Right hindlimb (tissue), 1 donor: ENCODE data around the gene ARHGEF26.

Source experiments
- DNase-seq: peaks from one replicate; pipeline ENCODE4 v3.0.0-alpha.2; 2018

Gene ARHGEF26

DNA sequence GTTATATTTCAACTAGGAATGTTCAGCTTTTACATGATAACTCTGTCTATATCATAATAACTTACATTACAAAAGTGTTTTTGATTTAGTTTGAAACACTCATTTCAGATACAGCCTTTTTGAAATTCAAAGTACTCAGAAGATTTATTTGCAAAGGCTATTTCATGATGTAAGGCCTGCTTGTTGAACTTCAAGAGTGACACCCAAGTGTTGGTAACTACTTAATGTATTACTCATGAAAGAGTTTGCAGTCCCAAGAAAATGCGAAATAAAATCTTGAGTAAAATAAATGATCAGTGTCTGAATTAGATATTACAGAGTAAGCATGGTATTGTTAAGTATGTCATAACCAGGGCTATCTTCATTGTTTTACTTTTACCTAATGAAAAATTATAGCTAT lies 35.3 kb downstream of the ARHGEF26 start:
- DNase-seq = no peak

DNA sequence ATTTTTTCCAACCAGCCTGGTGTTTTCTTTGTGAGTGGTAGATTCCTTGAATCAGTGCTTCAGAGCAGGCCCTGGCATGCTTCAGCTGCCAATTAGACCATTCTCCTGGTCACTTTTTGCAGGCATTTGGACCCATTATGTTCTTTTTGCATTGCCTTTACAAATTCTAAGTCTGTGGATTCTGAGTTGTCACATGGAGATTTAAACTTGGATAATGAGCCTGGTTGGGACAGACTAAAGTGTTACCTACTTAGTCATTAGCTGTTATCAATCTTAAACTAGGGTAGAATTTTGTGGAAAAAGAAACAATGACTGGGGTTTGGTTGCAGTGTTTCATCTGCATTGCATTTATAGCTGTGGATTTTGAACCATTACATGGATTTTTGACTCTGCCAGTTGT lies 40.6 kb downstream of the ARHGEF26 start:
- DNase-seq = no peak

DNA sequence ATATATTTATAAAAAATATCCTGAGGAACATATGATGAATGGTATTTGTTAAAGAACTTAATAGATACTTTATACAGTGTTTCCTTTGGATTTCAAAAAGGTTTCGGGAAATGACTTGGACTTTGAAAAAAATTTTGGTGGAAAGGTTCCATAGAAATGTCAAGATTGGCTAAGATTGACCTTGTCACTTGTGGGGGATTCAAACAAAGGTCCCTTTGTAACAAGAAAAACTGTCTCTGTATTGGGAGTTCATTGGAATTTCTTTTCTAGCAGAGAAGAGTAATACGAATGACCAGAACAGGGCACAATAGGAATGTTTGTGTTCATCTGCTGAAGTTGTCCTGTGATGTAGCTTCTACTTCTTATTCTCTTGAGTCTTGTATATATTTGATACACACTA lies 43.2 kb downstream of the ARHGEF26 start:
- no peak for DNase-seq

DNA sequence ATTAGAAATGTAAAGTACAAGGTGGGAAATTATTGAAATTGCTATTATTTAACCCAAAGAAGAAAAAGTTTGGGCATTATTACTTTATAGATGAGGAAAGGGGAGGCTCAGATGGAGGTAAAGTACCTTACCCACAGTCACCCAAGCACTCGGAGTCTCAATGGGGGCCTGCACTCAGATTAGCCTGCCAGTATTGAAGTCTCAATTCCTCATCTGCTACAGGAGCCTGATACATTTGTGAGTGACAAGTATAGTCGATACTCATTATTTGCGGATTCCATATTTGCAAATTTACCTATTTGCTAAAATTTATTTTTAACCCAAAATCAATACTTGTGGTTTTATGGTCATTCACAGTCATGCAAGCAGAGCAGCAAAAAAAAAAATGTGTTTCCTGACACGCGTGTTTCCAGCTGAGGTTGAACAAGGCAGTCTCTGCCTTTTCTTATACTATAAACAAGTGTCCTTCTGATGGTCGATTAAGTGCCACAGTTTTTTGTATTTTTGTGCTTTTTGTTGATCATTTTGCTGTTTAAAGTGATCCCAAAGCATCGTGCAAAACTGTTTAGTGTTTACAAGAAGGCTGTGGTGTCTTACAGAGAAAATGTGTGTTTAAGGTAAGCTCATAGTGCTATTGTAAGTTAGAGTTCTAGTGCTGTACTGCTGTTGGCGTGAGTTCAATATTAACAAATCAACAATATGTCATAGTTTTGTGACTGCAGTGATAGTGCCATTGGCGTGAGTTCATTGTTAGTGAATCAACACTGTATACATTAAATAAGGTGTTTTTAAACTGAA lies 48.0 kb downstream of the ARHGEF26 start:
- no peak for DNase-seq

DNA sequence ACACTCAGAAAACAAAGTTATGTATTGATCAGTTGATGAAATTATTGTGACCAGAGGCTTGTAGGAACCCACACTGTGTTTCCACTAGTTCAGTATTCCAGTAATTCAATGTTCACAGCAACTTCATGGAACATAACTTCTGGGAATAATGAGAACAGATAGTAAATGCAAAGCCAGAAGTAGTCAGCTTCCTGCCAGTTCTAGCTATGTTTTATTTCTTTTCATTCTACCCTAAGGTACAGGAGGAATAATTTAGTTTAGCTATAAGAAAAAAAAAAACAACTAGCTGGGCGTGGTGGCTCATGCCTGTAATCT lies 48.6 kb downstream of the ARHGEF26 start:
- no peak for DNase-seq

DNA sequence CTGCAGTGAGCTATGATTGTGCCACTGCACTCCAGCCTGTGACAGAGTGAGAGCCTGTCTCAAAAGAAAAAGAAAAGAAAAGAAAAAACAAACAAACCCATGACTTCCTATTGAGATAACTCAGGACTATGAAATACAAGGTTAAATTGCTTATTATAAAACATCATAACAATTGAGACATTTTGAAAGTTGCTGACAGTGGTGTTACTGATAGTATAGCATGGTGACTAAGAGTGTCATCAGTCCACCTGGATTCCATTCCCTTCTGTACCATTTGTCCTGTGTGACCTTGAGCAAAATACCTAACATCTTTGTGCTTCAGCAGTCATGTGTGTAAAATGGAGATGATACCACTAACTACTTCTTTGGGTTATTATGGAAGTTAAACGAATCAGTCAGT lies 49.1 kb downstream of the ARHGEF26 start:
- DNase-seq = no peak

DNA sequence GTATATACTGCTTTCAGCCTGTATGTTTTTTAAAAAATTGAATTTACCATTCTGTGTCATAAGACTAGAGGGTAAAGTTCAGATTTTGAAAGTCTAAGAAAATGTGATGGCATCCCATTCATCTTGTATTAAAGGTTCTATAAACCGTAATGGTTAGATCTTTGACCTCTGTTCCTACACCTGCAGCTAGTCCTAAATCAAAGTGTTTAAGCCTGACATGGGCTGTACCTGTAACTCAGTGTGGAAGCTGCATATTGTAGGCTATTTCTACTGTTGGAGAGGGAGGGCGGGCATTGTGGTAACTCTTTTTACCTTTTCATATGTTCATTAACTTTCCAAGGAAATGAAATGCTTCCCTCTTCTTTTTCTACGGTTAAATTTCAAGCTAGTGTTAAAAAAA lies 53.9 kb downstream of the ARHGEF26 start:
- no peak for DNase-seq

DNA sequence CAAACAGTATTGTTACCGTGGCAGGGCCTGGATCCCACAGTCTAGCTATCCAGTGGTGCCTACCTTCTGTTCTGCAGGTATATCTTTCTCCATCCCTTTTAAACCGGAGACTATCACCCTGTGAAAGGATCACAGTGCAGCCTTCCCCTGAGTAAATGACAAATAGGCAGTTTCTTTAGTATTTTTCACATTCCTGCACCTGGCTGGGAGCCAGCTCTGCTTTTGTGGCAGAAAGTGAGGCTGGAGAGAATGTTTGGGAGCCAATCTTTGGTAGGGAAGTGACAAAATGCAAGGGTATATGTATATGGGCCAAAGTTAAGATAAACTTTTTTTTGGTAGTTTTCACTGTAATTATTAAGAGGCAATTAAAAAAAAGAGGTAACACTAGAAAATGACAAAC lies 54.8 kb downstream of the ARHGEF26 start:
- no peak for DNase-seq

DNA sequence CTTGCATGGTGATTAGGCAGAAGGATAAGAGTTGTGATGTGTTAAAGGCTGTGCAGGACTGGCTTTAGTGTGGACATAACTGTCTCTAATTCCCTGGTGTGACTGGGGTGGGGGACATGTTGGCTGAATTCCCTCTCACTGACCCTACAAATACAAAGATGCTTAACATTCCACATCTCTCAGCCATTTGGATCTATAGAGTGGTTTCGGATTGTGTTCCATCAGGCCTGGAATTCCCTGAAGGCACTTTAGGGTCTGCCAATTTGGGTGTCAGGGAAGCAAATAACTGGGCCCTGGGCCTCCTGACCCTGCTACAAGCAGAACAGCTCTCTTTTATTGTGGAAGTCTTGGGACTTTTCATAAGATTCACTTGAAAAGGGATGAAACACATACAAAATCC lies 56.2 kb downstream of the ARHGEF26 start:
- no peak for DNase-seq

DNA sequence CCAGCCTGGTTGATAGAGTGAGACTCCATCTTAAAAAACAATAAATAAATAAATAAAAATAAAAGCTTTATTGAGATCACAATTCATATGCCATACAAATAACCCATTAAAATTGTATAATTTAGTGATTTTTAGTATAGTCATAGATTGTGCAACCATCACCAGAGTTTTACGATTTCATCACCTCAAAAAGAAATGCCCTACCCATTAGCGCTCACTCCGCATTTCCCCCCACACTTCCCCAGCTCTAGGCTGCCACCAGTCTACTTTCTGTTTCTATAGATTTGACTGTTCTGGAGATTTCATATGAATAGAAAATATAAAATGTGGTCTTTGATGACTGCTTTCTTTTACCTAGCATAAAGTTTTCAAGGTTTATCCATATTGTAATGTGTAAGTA lies 57.0 kb downstream of the ARHGEF26 start:
- DNase-seq = no peak

DNA sequence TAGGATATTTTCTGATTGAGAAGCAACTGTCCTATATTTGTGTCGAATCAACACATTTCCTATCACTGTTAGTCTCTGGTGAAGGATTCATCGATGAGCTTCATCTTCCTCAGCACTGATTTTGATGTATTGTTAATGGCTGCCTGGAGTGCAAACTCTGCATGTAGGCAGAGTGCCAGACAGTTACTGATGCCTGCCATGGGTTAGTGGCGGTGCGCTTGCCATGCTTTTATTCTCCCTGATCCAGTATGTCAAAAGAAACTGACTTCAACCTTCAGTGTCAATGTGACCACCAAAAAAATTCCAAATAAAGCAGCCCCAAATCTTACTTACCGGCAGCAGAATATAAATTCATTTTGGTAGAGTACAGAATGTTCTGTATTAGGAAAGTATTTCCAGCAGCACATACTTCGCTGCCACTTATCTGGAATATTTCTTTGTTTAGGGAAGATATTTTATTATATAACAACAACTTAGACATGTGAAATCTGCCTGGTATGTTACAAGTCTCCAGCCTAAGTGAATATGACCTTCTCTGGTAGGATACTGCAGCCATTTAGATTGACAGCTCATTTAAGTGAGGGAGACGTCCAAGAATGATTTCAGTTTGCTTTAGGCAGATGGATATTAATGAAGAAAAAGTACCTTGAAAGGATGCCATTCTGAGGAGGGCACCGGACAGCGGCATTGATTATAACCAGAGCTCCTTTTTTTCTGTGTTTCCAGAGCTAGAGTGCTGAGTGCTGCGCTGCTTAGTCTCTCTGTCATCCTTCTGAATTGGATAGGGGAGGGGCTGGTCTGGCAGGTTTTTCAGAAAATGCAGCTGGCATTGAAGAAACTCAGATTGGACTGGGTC lies 59.9 kb downstream of the ARHGEF26 start:
- DNase-seq = no peak

DNA sequence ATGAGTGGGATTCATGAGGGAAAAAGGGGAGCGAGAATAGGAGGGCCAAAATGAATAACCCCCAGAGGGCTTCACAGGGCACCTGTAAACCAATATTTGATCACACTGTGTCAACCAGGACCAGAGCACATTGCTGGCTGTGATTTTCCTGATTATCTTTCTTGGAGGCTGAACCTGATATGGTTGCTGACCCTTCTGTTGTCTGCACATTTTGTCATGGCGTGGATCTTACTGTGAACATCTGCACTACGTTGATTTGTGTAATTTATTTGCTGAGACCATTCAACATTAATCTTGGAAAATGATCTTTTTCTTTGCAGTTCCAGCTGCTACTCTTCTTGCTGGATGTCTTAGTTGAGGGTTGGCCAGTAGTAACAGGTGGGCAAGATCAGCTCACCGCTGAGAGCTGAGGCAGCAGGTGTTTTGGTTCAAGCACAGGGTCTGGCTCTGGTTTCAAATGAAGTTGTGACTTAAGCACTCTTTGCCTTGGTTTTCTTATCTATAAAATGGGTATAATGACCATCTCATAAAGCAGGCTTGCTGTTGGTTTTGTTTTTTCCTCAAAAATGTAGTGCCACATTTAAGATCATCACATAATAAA lies 61.2 kb downstream of the ARHGEF26 start:
- no peak for DNase-seq

DNA sequence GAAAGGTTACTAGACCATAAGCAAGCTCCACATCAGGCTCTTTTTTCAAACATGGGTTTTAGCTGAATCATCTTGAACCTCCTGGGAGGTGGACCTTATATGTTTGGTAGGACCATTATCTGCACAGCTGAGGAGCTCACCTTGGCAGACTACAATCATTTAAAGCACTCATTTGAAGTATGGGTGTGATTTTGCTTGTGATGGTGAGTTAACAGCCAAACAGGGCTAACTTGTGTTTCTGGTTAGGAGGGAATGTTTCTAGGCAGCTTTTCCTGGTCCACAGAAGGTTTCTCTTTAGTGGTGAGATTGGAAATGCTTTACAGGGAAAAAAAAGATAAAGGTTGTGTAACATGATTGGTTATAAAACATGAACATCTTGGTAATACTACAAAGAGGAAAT lies 61.8 kb downstream of the ARHGEF26 start:
- no peak for DNase-seq

DNA sequence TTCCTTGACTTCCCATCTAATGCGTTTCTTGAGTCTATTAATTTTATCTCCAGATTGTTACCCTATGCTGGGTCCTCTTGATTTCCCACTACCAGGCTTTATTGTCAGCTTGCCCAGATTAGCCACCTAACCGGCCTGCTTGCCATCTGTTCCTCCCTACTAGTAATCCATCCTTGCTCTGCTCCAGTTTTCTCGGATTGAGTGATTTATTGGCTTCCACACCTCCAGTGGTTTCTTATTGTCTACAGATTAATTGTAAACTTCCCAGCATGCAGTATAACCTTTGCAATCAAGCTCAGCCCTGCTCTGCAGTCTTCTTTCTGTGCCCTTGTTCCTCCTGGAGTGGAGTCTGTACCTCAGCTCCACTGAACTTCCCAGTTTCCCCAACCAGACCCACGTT lies 63.4 kb downstream of the ARHGEF26 start:
- DNase-seq = no peak

DNA sequence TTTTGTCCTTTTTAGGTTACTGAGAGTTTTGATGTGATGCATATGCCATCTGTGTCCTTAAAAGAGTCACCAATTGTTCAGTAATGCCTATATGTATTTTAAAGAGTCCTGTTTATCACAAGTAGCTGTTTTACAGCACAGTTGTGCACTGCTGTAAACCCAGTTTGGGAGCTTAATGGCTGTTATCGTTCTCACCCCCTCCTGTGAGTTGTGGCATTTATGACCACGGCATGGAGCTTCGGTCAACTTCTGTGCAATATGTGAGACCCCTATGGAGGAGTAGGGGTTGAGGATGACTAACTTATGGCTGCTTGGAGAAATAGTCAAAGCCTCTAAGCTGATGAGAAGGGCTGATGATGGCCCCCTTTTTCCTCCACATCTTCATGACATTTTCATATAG lies 67.2 kb downstream of the ARHGEF26 start:
- no peak for DNase-seq

DNA sequence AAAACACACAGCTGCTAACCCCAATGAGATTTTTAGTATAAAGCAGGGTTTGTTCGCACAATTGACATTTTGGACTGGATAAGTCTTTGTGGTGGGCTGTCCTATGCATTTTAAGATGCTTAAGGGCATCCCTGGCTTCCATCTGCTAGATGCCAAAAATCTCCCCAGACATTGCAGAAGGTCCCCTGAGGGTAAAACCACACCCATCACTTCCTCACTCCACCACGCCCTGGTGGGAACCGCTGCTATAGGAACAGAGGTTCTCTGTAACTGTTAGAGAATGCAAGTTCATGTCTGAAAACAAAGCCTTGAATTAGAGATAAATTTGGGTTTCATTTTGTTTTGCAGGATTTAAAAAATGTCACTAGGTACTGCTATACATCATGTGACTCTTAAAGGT lies 67.7 kb downstream of the ARHGEF26 start:
- no peak for DNase-seq

DNA sequence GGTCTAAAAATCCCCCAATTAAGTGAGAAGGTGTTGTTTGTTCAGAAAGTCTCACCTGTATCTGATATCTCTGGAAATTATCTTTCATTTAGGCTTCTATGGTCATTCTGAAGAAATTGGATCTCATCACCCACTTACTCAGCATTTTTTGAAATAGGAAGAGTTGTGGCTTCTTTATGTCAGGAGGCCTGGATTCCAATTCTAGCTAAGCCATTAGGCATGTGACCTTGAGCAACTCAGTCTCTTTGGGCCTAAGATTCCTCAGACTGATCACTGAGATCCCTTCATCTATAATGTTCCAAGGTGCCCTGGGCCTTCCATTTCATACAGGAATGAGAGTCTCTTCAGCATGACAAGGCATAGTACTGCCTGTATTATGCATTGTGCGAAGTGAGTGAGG lies 70.3 kb downstream of the ARHGEF26 start:
- DNase-seq = no peak

DNA sequence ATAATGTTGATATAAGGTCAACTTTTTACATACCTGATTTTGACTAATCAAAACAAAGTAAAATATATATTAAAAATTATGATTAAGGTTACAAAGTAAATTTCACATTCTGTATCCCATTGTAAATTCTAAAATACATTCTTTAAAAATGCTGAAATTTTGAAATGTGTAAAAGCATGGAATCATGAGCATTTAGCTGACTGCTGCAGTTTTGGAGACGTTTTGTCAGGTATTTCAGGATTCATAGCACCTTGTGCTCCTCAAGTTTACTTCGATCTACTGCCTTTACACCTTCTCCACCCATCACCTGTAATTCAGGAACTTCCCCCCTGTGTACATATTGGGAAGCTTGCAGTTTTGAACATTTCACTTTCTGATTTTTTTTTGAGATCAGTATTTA lies 71.0 kb downstream of the ARHGEF26 start:
- no peak for DNase-seq

DNA sequence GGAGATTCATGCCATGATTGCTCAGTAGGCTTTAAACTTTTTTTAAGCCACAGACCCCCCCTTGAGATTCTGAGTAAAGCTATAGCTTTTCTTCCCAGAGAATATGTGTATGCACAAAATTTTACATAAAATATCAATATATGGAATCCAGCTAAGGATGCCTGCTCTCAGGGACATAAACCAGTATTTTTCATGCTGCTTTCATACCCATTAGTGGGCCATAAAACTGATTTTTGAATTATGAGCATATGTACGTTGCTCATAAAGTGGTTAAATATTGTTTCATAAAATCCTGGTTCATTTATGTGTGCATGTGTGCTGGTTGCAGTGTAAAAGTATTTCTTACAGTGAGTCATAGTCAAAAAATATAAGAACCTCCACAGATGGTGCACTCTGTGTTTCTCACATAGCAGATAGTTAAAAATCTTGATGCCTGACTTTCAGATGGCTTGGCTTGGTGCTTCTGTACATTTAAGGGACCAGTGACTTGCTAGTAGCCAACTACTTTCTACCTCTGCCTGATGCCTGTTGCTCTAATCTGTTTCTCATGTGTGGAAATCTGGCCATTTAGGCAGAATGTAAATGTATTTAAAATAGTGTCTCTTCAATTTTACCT lies 71.9 kb downstream of the ARHGEF26 start:
- DNase-seq = no peak

DNA sequence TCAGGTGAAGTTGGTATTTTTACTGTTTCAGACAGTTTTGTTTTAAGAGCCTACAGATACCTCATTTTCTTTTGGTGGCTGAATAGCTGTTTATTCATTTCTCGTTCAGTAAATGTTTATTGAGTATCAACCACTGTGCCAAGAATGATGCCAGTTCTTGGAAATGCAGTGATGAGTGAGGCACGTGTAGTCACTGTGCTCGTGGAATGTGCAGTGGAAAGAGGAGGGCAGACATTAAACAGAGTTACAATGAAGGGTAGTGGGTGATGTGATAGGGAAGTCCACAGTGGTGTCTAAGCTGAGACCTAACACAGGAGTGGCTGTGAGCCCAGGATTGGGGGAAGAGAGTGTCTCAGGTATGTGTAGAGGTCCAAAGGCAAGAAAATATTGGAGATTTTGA lies 73.7 kb downstream of the ARHGEF26 start:
- no peak for DNase-seq

DNA sequence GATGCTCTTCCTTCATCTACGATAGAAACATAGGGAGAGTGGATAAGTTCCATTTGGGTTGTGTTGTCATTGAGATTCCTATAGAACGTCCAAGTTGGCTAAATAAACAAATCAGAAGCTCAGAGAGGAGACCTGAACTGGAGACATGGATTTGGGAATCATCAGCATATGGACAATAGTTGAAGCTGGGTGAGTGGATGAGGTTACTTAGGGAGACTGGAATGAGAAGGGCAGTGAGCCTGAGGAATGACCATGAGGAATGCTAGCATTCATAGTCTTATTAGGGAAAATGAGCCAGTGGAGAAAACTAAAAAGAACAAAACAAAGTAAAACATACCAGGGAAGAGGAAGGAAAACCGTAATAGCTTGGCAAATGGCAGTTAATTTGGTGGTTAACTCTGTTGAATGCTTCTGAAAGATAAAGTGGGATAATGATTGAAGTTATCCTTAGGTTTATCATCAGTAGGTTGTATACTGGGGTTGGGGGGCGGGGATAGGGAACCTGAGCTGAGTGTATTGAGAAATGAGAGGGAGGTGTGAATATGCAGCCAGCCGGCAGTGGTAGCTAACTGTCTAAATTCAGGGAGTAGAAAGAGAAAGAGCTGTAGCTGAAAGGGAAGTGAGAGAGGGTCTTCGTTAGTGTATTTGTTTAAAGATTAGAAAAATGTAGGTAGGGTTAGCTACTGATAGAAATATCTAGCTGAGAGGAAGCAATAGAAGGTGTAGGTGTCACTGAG lies 74.6 kb downstream of the ARHGEF26 start:
- DNase-seq = no peak

DNA sequence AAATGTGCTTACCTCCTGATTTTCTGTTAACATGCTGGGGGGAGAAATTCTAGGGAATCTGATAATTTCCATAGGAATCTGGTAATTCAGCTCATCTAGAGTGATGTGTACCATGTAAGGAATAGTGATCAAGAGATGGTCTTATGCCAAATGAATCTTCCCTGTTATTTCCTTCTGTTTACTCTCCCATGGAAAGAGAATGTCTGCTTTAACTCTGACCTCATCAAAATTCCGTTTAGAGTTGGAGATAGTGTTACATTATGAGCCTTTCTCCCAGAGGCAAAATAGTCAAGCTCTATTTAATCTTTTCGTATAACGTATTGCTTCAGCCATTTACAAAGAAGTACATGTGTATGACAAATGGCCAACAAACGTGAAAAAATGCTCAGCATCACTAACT lies 76.6 kb downstream of the ARHGEF26 start:
- no peak for DNase-seq

DNA sequence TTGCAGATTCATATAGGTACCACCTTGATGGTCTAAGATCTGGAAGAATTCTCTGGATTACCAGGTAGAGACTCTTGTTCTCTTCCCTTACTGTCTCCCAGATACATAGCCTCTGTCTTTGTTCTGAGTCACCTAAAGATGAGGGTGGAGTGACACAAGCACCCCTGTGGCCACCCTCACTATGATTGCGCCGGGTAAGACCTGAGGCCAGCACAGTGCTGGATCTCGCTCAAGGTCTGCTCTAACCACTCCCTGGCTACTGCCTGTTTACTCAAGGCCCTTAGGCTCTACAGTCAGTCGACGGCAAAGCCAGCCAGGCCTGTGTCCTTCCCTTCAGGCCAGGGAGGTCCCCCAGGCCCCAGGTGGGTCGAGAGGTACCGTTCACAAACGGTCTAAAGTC lies 88.3 kb downstream of the ARHGEF26 start:
- DNase-seq = no peak
